ENCODE results near the gene DUSP15.

DNA sequence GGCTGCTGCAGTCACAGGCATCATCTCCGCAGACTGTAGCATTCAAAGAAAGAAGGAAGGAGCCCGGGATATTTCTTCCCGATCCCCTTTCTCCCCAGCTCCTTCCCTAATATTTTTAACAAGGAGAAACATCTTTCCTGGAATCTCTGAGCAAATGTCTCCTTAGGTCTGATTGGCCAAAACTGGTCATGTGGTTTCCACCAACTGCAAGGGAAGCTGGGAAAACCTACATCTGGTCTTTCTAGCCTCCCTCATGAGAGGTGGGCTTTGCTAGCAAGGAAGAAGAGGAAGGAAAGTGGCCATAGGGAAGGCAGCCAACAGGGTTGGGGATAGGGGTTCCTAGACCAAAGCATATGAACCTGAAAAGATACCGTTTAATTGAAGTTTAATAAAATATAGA lies 46.4 kb upstream of the DUSP15 start:
- TF ChIP-seq POLR2A (IDR thresholded peaks at IDR 0.05) (no peak), EP300 (IDR thresholded peaks at IDR 0.05) (no peak)
